Thyroid gland (tissue), 4 donors: ENCODE results near the gene LHPP. TPM values are rescaled to one million over a fixed set of nuclear protein-coding genes. Genes with fewer than 3 reads are reported as not detected.

Experiments used
- DNase-seq, 2 donors: peaks; one replicate each; pipeline ENCODE4 v3.0.0-alpha.2; 2019
- H3K27ac ChIP-seq, 3 donors: fragments of 200-600 bp; sonication (generic); 1 replicate in 2 of 3; 2 replicates in 1 of 3; pipeline ENCODE4 v1.5.1; 2016 to 2019; ENCODE audit warnings: mild to moderate bottlenecking in 1 of 3, moderate library complexity in 1 of 3
- H3K27me3 ChIP-seq: fragments of 200-600 bp; sonication (generic); one replicate; pipeline ENCODE4 v1.5.1; 2019
- H3K36me3 ChIP-seq, 2 donors: fragments of 200-600 bp; sonication (generic); one replicate each; pipeline ENCODE4 v1.5.1; 2016 to 2019
- H3K4me1 ChIP-seq, 2 donors: fragments of 200-600 bp; sonication (generic); one replicate each; pipeline ENCODE4 v1.5.1; 2017 to 2019
- H3K4me3 ChIP-seq, 3 donors: fragments of 200-600 bp; sonication (generic); replicated peaks in 1 of 3; 1 replicate in 2 of 3; 2 replicates in 1 of 3; pipeline ENCODE4 v1.5.1; 2016; ENCODE audit warnings: mild to moderate bottlenecking in 1 of 3
- H3K9me3 ChIP-seq: fragments of 200-600 bp; sonication (generic); one replicate; pipeline ENCODE4 v1.5.1; 2017
- CTCF ChIP-seq, 6 experiments: fragments of 200-600 bp in 3 of 6; fragments of 450-650 bp in 3 of 6; sonication (generic) in 3 of 6; IDR thresholded peaks; one replicate each; pipeline ENCODE4 v1.5.1; 2016 to 2019; ENCODE audit warnings: antibody characterized with exemption in 6 of 6, mild to moderate bottlenecking in 2 of 6, inconsistent platforms in 1 of 6, moderate library complexity in 1 of 6
- POLR2A ChIP-seq, 2 donors: fragments of 450-650 bp; IDR thresholded peaks; one replicate each; pipeline ENCODE4 v1.6.1; 2017; ENCODE audit warnings: antibody characterized with exemption in 2 of 2, mild to moderate bottlenecking in 2 of 2, moderate library complexity in 1 of 2
- WGBS, 2 donors: methylation state at CpG; one replicate each; pipeline ENCODE4 v1.1.5; 2017; 5-methylcytosine and 5-hydroxymethylcytosine counted together
- intact Hi-C: fragments of 100-400 bp; cut with DNase I; formaldehyde crosslinking; loops from one replicate; pipeline ENCODE4 v1.15.1; 2023
- total RNA-seq, 4 donors: library from RNA; depleted of rRNA; stranded (reverse); fragments of >200 nt; gene quantifications; one replicate each; pipeline ENCODE4 v1.2.3, GENCODE V29; 2016

The LHPP gene
- total RNA-seq, 4 donors from 2014 or later, result 8.3 to 69.9 (median 48.3) TPM

GRCh38 chr10:124458889-124459288 lies 2.7 kb upstream of the LHPP start:
- H3K4me1 ChIP-seq, result peaks cover 22 to 35% of the 10 kb centered on the region in 2 donors
- WGBS, 2 donors, result 48 to 49% methylated on average over 2 of the region's 2 CpGs
- H3K9me3 ChIP-seq, result no peaks in the 10 kb centered on the region
- no peaks in the 10 kb centered on the region for H3K36me3 ChIP-seq
- TF ChIP-seq CTCF (IDR thresholded peaks at IDR 0.05) (no peak), POLR2A (IDR thresholded peaks at IDR 0.05) (no peak)
- intact Hi-C loops, result no loop called here
- H3K27me3 ChIP-seq, result no peaks in the 10 kb centered on the region
- no peak overlapping the region for H3K4me3 ChIP-seq
- DNase-seq, result no peak
- H3K27ac ChIP-seq, result peak overlapping the region in 2 of 3 donors; percentile 26 to 73

GRCh38 chr10:124459395-124459794 lies 2.2 kb upstream of the LHPP start:
- TF ChIP-seq CTCF (IDR thresholded peaks at IDR 0.05) (no peak), POLR2A (IDR thresholded peaks at IDR 0.05) (no peak)
- peaks cover 22 to 37% of the 10 kb centered on the region in 2 donors for H3K4me1 ChIP-seq
- peak overlapping the region in 1 of 3 donors; percentile 73 for H3K27ac ChIP-seq
- no peak overlapping the region for H3K4me3 ChIP-seq
- H3K27me3 ChIP-seq, result no peaks in the 10 kb centered on the region
- H3K9me3 ChIP-seq, result no peaks in the 10 kb centered on the region
- 24 to 33% methylated on average over 1 of the region's 1 CpG for WGBS, 2 donors
- intact Hi-C loops, result no loop called here
- DNase-seq, result peak in 1 of 2 donors; percentile 53
- H3K36me3 ChIP-seq, result no peaks in the 10 kb centered on the region

GRCh38 chr10:124460144-124460543 lies 1.5 kb upstream of the LHPP start:
- intact Hi-C loops, result no loop called here
- Histone ChIP-seq H3K27ac (peak overlapping the region in 1 of 3 donors; percentile 73), H3K27me3 (no peaks in the 10 kb centered on the region), H3K9me3 (no peaks in the 10 kb centered on the region), H3K36me3 (no peaks in the 10 kb centered on the region), H3K4me1 (peaks cover 28 to 45% of the 10 kb centered on the region in 2 donors), H3K4me3 (no peak overlapping the region)
- DNase-seq, result no peak
- 79 to 92% methylated on average over 4 of the region's 5 CpGs for WGBS, 2 donors
- TF ChIP-seq POLR2A (IDR thresholded peaks at IDR 0.05), result no peak
- no peak for TF ChIP-seq CTCF (IDR thresholded peaks at IDR 0.05)

- Histone ChIP-seq H3K9me3 (no peaks in the 10 kb centered on the region), H3K4me1 (peaks cover 43 to 51% of the 10 kb centered on the region in 2 donors), H3K36me3 (no peaks in the 10 kb centered on the region), H3K4me3 (peak overlapping the region in 2 of 3 donors; percentile 16 to 46), H3K27me3 (no peaks in the 10 kb centered on the region), H3K27ac (peak overlapping the region in 2 of 3 donors; percentile 75 to 87)
- no peak for DNase-seq
- WGBS, 2 donors, result 75 to 79% methylated on average over 8 of the region's 8 CpGs
- TF ChIP-seq CTCF (IDR thresholded peaks at IDR 0.05), result no peak
- intact Hi-C loops, result no loop called here
These were observed 699 bp downstream of the LHPP start for GRCh38 chr10:124462348-124462695.

- Histone ChIP-seq H3K36me3 (no peaks in the 10 kb centered on the region), H3K4me1 (peaks cover 36% of the 10 kb centered on the region in 2 donors), H3K4me3 (no peak overlapping the region), H3K9me3 (no peaks in the 10 kb centered on the region), H3K27ac (peak overlapping the region; percentile 48 to 55 (median 55)), H3K27me3 (no peaks in the 10 kb centered on the region)
- intact Hi-C loops, result no loop called here
- DNase-seq, result peak; percentile 44 to 60
- TF ChIP-seq CTCF (IDR thresholded peaks at IDR 0.05), result no peak
- TF ChIP-seq POLR2A (IDR thresholded peaks at IDR 0.05), result no peak
- WGBS, 2 donors, result 62 to 67% methylated on average over 8 to 9 of the region's 9 CpGs
These were observed 2.7 kb downstream of the LHPP start for GRCh38 chr10:124464028-124464965.
